Measurements from ENCODE around the gene LRRC10.
"Not testable (repeated sequence)": the region's sequence is repeated elsewhere in the genome, so short reads cannot be mapped to it uniquely, and the experiment has no call there.

Gene LRRC10

DNA sequence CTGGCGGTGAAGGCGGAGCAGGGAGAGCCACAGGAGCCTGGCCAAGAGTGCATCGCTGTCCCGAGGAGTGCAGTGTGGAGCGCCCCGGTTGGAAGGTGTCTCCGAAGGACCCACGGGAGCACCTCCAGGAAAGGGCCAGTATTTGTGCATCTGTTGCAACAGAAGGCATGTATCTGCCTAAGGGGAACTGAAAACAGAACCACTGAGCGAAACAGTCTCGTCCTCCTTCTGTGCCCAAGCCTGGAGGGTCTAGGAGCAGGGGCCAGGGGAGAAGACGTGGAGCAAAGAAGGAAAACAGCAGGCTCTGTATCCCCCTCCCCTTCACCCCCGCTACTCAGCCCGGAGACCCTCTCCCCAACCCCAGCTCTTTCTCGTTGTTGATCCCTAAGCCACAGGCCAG lies 5.3 kb upstream of the LRRC10 start:
- peak in 1 of 3 donors; percentile 3 for DNase-seq

DNA sequence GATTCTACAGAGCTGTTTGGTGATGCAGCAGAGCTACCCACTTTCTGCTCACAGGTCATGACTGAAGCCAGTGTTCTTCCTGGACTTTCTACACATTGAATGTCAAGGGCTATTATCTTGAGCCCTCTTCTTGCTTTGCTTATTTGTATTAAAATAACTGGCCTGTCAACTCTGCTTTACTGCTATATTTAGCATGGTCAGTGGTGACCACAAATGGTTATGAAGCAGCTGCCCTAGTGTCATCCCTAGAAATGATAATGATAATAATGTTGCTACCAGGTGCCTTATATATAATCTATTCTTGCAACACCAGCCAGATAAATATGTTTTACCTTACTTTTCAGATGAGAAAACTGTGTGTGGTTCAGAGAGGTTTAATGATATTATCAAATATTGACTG lies 2.6 kb upstream of the LRRC10 start:
- no peak for DNase-seq

DNA sequence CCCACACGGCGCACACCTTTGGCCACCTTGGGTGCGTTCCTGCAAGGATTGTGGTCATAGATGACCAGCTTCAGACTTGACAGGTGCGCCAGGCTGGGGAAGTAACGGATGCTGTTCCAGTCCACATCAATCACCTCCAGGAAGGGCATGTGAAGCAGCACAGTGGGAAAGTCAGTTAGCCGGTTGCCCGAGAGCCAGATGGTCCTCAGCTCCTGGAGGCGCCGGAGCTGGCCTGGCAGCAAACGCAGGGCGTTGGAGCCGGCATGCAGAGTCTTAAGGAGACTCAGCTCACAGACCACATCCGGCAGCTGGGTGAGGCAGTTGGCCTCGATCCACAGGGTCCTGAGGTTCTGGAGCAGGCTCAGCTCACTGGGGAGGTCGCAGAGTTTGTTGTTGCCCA lies 581 bp downstream of the LRRC10 start:
- DNase-seq = no peak

DNA sequence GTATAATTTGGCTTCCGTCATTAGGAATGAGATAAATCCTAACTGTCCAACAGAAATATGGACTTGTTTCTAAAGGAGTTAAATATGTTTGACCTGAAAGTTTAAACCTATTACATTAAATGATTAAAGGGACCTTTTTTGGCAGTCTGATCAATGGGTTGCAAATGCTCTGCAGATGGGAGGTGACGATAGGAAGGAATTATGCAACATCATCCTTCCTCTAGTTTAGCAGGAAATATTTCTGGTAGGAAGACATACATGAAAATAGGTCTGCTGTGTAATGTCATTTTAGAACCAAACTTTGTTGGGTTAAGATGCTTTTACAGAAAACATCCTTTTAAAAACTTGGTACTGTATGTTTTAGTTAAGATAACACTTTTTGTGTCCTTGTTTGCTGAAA lies 2.6 kb downstream of the LRRC10 start:
- no peak for DNase-seq

DNA sequence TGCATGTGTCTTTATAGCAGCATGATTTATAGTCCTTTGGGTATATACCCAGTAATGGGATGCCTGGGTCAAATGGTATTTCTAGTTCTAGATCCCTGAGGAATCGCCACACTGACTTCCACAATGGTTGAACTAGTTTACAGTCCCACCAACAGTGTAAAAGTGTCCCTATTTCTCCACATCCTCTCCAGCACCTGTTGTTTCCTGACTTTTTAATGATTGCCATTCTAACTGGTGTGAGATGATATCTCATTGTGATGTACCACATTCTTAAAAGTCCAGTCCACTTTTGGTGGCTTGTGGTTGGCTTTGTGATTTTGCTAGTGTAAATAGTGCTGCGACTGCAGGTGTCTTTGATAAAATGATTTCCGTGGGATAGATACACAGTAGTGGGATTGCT lies 6.4 kb downstream of the LRRC10 start:
- DNase-seq = not testable (repeated sequence)

DNA sequence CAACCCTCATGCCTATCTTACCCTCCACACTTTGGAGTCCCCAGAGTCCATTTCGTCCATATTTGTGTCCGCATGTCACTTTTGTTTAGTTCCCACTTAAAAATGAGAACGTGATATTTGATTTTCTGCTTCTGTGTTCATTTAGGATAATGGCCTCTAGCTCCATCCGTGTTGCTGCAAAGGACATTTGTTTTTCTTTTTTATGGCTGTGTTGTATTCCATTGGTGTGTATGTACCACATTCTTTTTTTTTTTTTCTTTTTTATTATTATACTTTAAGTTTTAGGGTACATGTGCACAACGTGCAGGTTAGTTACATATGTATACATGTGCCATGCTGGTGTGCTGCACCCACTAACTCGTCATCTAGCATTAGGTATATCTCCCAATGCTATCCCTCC lies 7.2 kb downstream of the LRRC10 start:
- DNase-seq = not testable (repeated sequence)

DNA sequence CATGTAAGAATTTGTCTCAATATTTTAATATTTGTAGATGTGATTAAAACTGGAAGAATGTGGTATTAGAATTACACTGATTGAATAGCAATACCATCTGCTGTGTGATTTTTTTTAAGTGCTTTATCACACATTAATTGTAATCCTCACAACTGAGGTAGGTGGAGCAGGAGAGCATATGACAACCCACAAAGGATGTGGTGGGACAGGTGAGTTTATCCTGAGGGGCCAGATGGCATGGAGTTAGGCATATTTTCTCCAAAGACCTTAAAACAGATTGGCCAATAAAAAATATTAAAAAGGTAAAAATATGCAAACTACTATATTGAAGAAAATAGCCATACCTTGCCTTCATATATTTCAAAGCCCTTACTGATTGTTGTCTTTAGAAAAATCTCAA lies 7.8 kb downstream of the LRRC10 start:
- no peak for DNase-seq

GRCh38 chr12:69601962-69602685 lies 8.6 kb downstream of the LRRC10 start:
- no peak for DNase-seq

DNA sequence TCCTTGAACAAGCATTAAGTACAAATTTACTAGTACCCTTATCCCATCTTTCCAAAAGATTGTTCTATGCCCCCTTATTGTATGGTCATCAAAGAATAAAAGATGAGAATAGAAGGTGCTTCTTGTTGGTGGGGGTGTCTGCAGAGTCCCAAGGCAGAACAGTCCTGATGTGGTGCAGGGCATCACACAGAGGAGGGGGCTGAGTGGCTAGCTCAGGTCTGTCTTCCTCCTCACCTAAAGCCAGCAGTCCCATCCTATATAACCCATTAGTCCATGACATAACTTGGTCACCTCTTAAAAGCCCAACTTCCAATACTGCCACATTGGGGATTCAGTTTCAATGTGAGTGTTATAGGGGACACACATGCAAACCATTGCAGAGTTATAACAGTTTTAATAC lies 9.9 kb downstream of the LRRC10 start:
- no peak for DNase-seq

DNA sequence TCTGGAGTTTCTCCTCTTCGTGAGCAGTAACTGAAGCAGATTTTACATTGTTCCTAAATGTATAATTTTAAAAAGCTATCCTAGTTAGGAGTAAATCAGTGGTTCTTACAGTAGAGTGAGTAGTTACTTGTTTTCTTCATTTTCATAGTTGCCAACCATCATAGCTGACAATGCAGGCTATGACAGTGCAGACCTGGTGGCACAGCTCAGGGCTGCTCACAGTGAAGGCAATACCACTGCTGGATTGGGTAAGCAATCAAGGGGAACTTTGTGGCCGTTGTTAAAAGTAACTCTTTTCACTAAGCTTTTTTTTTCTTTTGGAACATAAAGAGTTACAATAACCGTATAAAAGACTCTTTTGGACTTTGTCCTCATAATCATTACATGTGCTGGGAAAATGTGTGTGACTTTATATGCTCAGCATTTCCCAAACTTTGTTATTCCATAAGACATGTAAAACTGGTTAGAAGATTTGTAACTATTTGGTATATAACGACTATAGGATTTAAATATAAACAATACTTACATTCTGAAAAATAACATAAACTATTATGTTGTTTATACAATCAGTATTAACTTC lies 12.4 kb downstream of the LRRC10 start:
- DNase-seq = no peak

DNA sequence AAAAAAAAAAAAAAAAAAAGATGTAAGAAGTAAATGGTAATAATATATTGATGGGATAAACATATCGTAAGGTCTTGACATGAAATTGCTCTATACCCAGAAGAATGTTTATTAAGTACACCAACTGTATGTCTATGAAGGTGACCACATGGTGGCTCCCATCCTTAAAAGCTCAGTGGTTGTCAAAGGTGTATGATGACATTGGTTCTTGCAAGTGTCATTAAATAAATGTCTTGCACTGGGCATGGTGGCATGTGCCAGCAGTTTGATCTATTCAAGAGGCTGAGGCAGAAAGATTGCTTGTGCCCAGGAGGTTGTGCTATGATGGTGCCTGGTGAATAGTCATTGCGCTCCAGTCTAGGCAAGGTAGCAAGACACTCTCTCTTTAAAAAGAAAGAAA lies 15.0 kb downstream of the LRRC10 start:
- DNase-seq = no peak

GRCh38 chr12:69589082-69589481 lies 21.6 kb downstream of the LRRC10 start:
- DNase-seq = no peak

DNA sequence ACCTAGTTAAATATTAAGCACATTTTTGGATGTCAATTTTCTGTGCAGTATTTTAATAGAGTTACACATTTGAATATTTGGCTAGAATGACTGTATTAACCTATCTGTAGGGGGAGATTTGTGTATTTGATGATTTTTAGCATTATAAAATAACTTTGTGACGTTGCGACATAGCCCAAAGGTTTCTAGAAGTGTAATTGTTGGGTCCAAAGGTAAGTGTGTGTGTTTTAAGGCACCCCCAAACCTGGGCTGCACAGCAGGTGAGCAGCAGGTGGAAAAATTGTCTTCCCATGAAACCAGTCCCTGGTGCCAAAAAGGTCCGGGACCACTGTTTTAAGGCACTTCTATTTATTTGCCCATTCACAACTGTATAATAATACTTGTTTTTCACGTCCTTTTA lies 22.2 kb downstream of the LRRC10 start:
- no peak for DNase-seq

- DNase-seq = peak; percentile 98 to 99 (median 98)
These were observed 25.3 kb downstream of the LRRC10 start, which contains the start of gene CCT2 for GRCh38 chr12:69585189-69586062. Gene CCT2 (plus strand): TSS chr12:69585459. CDS start chr12:69585522, 63 bp downstream.

GRCh38 chr12:69583203-69583602 lies 27.5 kb downstream of the LRRC10 start:
- no peak for DNase-seq

GRCh38 chr12:69580074-69580473 lies 30.6 kb downstream of the LRRC10 start:
- DNase-seq = no peak

GRCh38 chr12:69579029-69579428 lies 31.7 kb downstream of the LRRC10 start:
- no peak for DNase-seq

DNA sequence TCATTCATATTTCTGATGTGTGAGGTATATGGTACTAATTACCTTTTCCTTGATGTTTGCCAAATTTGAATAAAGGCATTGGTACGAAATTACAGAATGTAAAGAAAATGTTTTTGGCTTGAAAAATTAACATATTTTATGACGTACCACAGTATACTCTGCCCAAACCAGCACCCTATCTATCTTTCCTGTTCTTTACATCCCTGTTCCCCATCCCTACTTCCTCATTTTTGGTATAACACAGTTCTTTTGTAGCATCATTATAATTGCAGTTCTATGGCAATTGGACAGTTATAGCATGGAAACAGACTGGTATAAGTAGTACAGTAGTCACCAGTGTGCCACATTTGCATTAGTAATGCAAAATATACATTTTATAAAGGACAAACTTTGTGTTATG lies 32.4 kb downstream of the LRRC10 start:
- peak in 1 of 3 donors; percentile 4 for DNase-seq

- no peak for DNase-seq
These were observed 35.4 kb downstream of the LRRC10 start for GRCh38 chr12:69575346-69575745.

DNA sequence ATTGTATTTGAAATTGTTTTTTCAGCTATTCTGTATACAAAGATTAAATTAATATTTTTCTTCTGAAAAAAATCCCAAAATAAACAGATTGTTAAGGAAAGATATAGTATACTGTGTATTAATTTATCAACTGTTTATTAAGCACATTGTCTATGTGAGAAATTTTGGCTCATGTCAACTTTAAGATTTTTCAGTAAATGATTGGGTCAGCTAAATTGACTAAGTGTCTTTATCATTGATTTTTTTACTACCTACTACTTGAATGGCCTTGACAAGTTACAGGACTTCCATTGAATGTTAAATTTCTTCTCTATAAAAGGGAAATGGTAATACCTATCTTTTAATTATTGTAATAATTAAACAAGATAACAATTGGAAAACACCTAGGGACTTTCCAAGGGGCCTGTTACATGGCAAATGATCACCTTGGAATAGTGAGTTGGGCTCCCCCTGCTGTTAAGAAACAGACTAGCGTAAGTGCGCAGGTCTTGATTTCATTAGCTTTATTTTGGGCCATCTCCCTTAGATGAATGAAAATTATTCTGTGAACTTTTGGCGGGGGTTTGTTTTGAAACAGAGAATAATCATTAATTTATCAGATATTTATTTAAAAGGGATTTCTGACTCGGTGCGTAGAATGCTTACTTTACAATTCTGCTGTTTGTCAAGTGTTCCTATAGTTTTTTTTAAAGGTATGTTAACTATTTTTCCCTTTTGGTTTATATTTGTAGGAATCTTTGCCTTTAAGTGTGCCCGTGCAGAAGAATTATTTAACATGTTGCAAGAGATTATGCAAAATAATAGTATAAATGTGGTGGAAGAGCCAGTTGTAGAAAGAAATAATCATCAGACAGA lies 39.9 kb downstream of the LRRC10 start:
- DNase-seq = peak; percentile 67 to 75 (median 73)

DNA sequence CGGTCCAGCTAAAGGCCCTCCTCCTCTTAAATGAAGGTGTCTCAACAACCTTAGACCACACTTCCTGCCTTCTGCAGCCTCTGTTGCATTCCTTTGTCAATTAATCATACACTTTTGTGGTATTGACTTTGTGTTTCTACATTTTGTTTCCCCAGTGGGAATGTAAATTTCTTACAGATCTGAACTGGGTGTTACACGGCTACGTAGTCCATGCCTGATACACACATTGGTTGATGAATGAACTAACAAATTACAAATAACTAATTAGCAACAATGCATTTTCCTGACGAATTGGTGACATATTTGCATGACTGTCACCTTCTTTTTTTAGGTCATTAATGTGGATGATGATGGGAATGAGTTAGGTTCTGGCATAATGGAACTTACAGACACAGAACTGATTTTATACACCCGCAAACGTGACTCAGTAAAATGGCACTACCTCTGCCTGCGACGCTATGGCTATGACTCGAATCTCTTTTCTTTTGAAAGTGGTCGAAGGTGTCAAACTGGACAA lies 40.6 kb downstream of the LRRC10 start:
- DNase-seq = no peak

- no peak for DNase-seq
These were observed 41.5 kb downstream of the LRRC10 start for GRCh38 chr12:69569236-69569635.

- no peak for DNase-seq
These were observed 44.1 kb downstream of the LRRC10 start for GRCh38 chr12:69566603-69567002.
